Ovary (tissue), 9 donors: ENCODE data around the gene CA10. TPM values are rescaled to one million over a fixed set of nuclear protein-coding genes. Genes with fewer than 3 reads are reported as not detected.

Experiments
- DNase-seq, 5 donors: peaks; one replicate each; pipeline ENCODE4 v3.0.0-alpha.2; 2019 to 2020
- H3K27ac ChIP-seq, 2 donors: fragments of 200-600 bp; one replicate each; pipeline versions ENCODE4 v1.5.1 to v1.8.0; 2019 to 2022
- H3K27me3 ChIP-seq: fragments of 200-600 bp; one replicate; pipeline ENCODE4 v1.8.0; 2022
- H3K36me3 ChIP-seq: fragments of 200-600 bp; sonication (generic); one replicate; pipeline ENCODE4 v1.5.1; 2019
- H3K4me1 ChIP-seq: one replicate; pipeline ENCODE4 v1.8.1; 2013; ENCODE audit warnings: mild to moderate bottlenecking, moderate library complexity; ENCODE audit not compliant: insufficient read depth
- H3K4me3 ChIP-seq: fragments of 200-600 bp; sonication (generic); one replicate; pipeline ENCODE4 v1.5.1; 2017
- H3K9me3 ChIP-seq, 2 donors: fragments of 200-600 bp in 1 of 2; sonication (generic) in 1 of 2; one replicate each; pipeline versions ENCODE4 v1.5.1 to v1.8.1; 2013 to 2019; ENCODE audit warnings: mild to moderate bottlenecking in 1 of 2, moderate library complexity in 1 of 2
- CTCF ChIP-seq, 3 donors: fragments of 450-650 bp in 2 of 3; fragments of 200-600 bp in 1 of 3; IDR thresholded peaks; one replicate each; pipeline versions ENCODE4 v1.5.1 to v1.8.0; 2016 to 2022; ENCODE audit warnings: antibody characterized with exemption in 3 of 3, mild to moderate bottlenecking in 1 of 3
- EP300 ChIP-seq: sonication (generic); formaldehyde crosslinking; IDR thresholded peaks from one replicate; pipeline ENCODE4 v1.6.1; 2017; ENCODE audit warnings: antibody characterized with exemption
- POLR2A ChIP-seq: fragments of 450-650 bp; IDR thresholded peaks from one replicate; pipeline ENCODE4 v1.6.1; 2017; ENCODE audit warnings: antibody characterized with exemption, mild to moderate bottlenecking, moderate library complexity
- WGBS, 3 donors: extraction: QIAGEN DNeasy Blood & Tissue Kit in 1 of 3; methylation state at CpG; one replicate each; pipeline versions ENCODE4 v1.1.5 to v1.1.7; 2013 to 2017; 5-methylcytosine and 5-hydroxymethylcytosine counted together
- intact Hi-C, 4 donors: fragments of 100-400 bp; cut with DNase I; formaldehyde crosslinking; loops; one replicate each; pipeline versions ENCODE4 v1.11.0 to v1.15.1; 2022 to 2023
- polyA plus RNA-seq, 2 donors: library from polyadenylated mRNA; stranded (reverse); fragments of 200-250 nt in 1 of 2; fragments of 350-450 nt in 1 of 2; fragmentation: Illumina TruSeq in 1 of 2; extraction: RNeasy Lipid Tissue Mini Kit (QIAGEN cat#74804) in 1 of 2; gene quantifications; one replicate each; pipeline ENCODE4 v1.2.3, GENCODE V29; 2013 to 2014
- total RNA-seq, 7 donors: library from RNA; depleted of rRNA in 2 of 7; stranded (reverse); fragments of >200 nt in 2 of 7; fragmentation: NEBNext Ultra II Directional in 3 of 7; extraction: Animal tissue kit (Norgen Biotek cat#: 25700) in 3 of 7; gene quantifications; one replicate each; pipeline versions ENCODE4 v1.1.0 to v1.2.4, GENCODE V29; 2016 to 2023
- donor health status: DM: no; HTN: no; CAD: no; lungs with moderate emphysema.
- donor health status: DM: no; HTN: no; CAD: no.
- donor health status: Bipolar disorder and iron deficiency.
- donor health status: DM: yes; HTN: yes; CAD: no.
- donor health status: DM: no; HTN: no; CAD: no.
- donor health status: DM: yes; HTN: yes; CAD: no.

CA10 gene
- total and polyA plus RNA-seq, 9 donors = 0.34 to 4.3 (median 1.2) TPM; not detected in 2

GRCh38 chr17:51736356-51736755 lies 422.2 kb downstream of the CA10 start:
- no peaks in the 10 kb centered on the region for H3K27me3 ChIP-seq
- DNase-seq = no peak
- TF ChIP-seq CTCF (IDR thresholded peaks at IDR 0.05) (no peak), EP300 (no peak), POLR2A (no peak)
- H3K4me3 ChIP-seq = no peak overlapping the region
- H3K4me1 ChIP-seq = no peaks in the 10 kb centered on the region
- no peaks in the 10 kb centered on the region for H3K9me3 ChIP-seq
- WGBS, 3 donors = 67 to 80% (median 76%) methylated on average over 2 of the region's 2 CpGs
- no peak overlapping the region for H3K27ac ChIP-seq
- H3K36me3 ChIP-seq = no peaks in the 10 kb centered on the region
- intact Hi-C loops = no loop called here

- intact Hi-C loops = no loop called here
- Histone ChIP-seq H3K9me3 (no peaks in the 10 kb centered on the region), H3K4me3 (no peak overlapping the region), H3K4me1 (no peaks in the 10 kb centered on the region), H3K36me3 (no peaks in the 10 kb centered on the region), H3K27me3 (no peaks in the 10 kb centered on the region), H3K27ac (no peak overlapping the region)
- no peak for DNase-seq
- TF ChIP-seq CTCF (IDR thresholded peaks at IDR 0.05) (no peak), EP300 (no peak), POLR2A (no peak)
- 90 to 94% (median 94%) methylated on average over 2 of the region's 2 CpGs for whole genome bisulfite sequencing, 3 donors
Measured at GRCh38 chr17:51734976-51735375, 423.5 kb downstream of the CA10 start.

- Histone ChIP-seq H3K4me1 (no peaks in the 10 kb centered on the region), H3K9me3 (no peaks in the 10 kb centered on the region), H3K27me3 (no peaks in the 10 kb centered on the region), H3K4me3 (no peak overlapping the region), H3K36me3 (no peaks in the 10 kb centered on the region), H3K27ac (no peak overlapping the region)
- intact Hi-C loops = no loop called here
- TF ChIP-seq CTCF (IDR thresholded peaks at IDR 0.05) = no peak
- no peak for TF ChIP-seq POLR2A
- TF ChIP-seq EP300 = no peak
- 65 to 73% (median 68%) methylated on average over 4 of the region's 4 CpGs for WGBS, 3 donors
- peak in 1 of 5 donors; percentile 42 for DNase-seq
Measured at GRCh38 chr17:51734462-51734861, 424.1 kb downstream of the CA10 start.

GRCh38 chr17:51733166-51733565 lies 425.3 kb downstream of the CA10 start:
- WGBS, 3 donors = 85 to 91% (median 89%) methylated on average over 6 of the region's 6 CpGs
- Histone ChIP-seq H3K9me3 (no peaks in the 10 kb centered on the region), H3K4me3 (no peak overlapping the region), H3K4me1 (no peaks in the 10 kb centered on the region), H3K27ac (no peak overlapping the region), H3K27me3 (no peaks in the 10 kb centered on the region), H3K36me3 (no peaks in the 10 kb centered on the region)
- intact Hi-C loops = no loop called here
- TF ChIP-seq POLR2A (no peak), CTCF (IDR thresholded peaks at IDR 0.05) (no peak), EP300 (no peak)
- DNase-seq = no peak
